ENCODE data around the gene SENP8. TPM values are rescaled to one million over a fixed set of nuclear protein-coding genes. Genes with fewer than 3 reads are reported as not detected.

SENP8 gene
- total RNA-seq, 2 experiments from 2014 or later = 0.69 to 4.6 TPM

DNA sequence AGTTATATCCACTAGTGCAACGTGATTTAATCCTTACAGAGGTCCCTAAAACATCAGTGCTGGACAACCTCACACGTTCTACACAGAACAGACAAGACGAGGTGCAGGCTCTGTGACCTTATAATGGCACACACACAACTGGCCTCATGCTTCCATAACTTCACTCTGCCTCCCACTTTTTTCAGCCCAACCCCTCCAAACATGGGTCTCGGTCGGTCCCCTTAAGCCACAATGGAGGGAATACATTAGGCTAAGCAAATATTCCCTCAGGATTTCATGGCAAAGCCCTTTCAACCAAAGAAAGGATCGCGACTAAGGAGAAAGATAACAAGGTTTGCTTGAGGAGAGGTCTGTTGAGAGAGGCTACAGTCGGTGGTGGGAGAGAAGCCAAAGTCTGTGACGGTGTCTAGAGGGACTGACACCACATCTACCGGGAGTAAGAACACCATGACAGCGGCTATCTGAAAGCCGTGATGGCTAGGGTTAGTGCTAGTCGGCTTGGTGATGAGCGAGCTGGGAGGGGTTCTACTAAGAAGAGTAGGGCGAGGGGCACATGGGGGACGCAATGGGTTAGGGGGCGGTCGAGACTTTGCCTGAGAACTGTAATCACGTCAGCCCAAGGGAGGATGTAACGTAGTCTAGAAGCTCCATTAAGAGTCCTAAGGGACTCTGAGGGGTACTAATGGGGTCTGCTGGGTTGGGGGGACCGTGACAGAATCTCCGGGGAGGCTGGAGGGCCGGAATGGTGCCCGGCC, 1.3 kb upstream of the SENP8 start:
- CTCF ChIA-PET (ENCODE audit: unreplicated experiment) = interaction anchor here (0.6 to 0.9 kb wide), 2 partner anchors 13 to 134 kb away, joined by 3 to 4 read pairs; no protein-coding TSS in a partner anchor
- TF ChIP-seq EZH2phosphoT487 (IDR thresholded peaks at IDR 0.05; ENCODE audit: borderline replicate concordance, low read depth, low read length) = no peak
- TF ChIP-seq, protein P1, sequence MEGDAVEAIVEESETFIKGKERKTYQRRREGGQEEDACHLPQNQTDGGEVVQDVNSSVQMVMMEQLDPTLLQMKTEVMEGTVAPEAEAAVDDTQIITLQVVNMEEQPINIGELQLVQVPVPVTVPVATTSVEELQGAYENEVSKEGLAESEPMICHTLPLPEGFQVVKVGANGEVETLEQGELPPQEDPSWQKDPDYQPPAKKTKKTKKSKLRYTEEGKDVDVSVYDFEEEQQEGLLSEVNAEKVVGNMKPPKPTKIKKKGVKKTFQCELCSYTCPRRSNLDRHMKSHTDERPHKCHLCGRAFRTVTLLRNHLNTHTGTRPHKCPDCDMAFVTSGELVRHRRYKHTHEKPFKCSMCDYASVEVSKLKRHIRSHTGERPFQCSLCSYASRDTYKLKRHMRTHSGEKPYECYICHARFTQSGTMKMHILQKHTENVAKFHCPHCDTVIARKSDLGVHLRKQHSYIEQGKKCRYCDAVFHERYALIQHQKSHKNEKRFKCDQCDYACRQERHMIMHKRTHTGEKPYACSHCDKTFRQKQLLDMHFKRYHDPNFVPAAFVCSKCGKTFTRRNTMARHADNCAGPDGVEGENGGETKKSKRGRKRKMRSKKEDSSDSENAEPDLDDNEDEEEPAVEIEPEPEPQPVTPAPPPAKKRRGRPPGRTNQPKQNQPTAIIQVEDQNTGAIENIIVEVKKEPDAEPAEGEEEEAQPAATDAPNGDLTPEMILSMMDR (conservative IDR thresholded peaks at IDR 0.05; ENCODE audit: low read length) = no peak
- Histone ChIP-seq H2AFZ (ENCODE audit: low read length) (peak overlapping the region; percentile 58; the same call in 1 of the 2 replicates), H3K36me3 (ENCODE audit: insufficient read depth, low read length) (no peaks in the 10 kb centered on the region), H3K79me2 (ENCODE audit: insufficient read depth, low read depth, low read length) (peaks cover 54% of the 10 kb centered on the region), H3K9me2 (ENCODE audit: insufficient read depth, low read length) (no peaks in the 10 kb centered on the region), H3K4me3 (ENCODE audit: low read depth, low read length, poor library complexity, severe bottlenecking) (peak overlapping the region; percentile 79), H3K9me3 (ENCODE audit: low read length) (no peaks in the 10 kb centered on the region), H3K4me2 (ENCODE audit: low read length) (peak overlapping the region; percentile 94), H4K20me1 (ENCODE audit: insufficient read depth, low read length) (peaks cover 16% of the 10 kb centered on the region; the same call in 1 of the 2 replicates), H3K4me1 (ENCODE audit: insufficient read depth, low read length, poor library complexity, severe bottlenecking) (peaks cover 20% of the 10 kb centered on the region), H3K27ac (ENCODE audit: low read depth, low read length, poor library complexity, severe bottlenecking) (peak overlapping the region; percentile 71)
- intact Hi-C loops (cut with micrococcal nuclease; ENCODE audit: unreplicated experiment) = loop anchor here (1.0 to 5.0 kb wide), 4 partner anchors 41 to 155 kb away; partner anchors contain the start of gene PARP6
- DNase-seq (ENCODE audit: low spot score) = peak; percentile 20
- BruUV-seq (replicated peaks) = no TSS peak
- POLR2A ChIA-PET = interaction anchor here (0.6 to 2.2 kb wide), 4 partner anchors 9 to 74 kb away, joined by 3 to 9 read pairs (median 7); no protein-coding TSS in a partner anchor

DNA sequence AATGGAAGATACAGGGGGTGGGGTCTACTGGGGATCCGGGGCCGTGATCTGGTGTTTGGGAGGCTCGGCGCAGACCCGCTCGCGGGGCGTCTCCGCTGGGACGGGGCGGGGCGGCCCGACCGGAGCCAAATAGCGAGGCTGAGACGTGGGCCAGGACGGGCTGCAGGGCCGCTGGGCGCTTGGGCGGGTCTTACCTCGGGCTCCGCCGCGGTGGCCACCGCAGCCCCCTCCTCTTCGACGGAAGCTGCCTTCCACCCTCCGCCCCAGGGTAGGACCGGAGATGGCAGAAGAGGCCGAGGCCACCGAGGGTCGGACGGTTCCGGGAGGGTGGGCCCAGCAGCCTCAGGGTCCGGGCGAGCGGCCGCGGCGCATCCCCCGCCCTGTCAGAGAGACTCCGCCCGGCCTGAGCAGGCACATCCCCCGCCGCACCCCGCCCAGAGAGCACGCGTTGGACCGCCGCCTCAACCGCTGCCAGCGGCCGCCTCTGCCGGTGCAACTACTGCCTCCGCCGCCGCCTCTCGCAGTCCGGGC, 652 bp upstream of the SENP8 start:
- intact Hi-C loops (cut with micrococcal nuclease; ENCODE audit: unreplicated experiment) = loop anchor here (1.0 to 5.0 kb wide), 4 partner anchors 41 to 155 kb away; partner anchors contain the start of gene PARP6
- Histone ChIP-seq H3K36me3 (ENCODE audit: insufficient read depth, low read length) (no peaks in the 10 kb centered on the region), H3K27ac (ENCODE audit: low read depth, low read length, poor library complexity, severe bottlenecking) (peak overlapping the region; percentile 71), H3K4me2 (ENCODE audit: low read length) (peak overlapping the region; percentile 94), H3K4me3 (ENCODE audit: low read depth, low read length, poor library complexity, severe bottlenecking) (peak overlapping the region; percentile 79), H3K9me2 (ENCODE audit: insufficient read depth, low read length) (no peaks in the 10 kb centered on the region), H3K79me2 (ENCODE audit: insufficient read depth, low read depth, low read length) (peaks cover 47% of the 10 kb centered on the region), H2AFZ (ENCODE audit: low read length) (peak overlapping the region; percentile 58; the same call in 1 of the 2 replicates), H3K4me1 (ENCODE audit: insufficient read depth, low read length, poor library complexity, severe bottlenecking) (peaks cover 20% of the 10 kb centered on the region), H3K9me3 (ENCODE audit: low read length) (no peaks in the 10 kb centered on the region), H4K20me1 (ENCODE audit: insufficient read depth, low read length) (peaks cover 16% of the 10 kb centered on the region; the same call in 1 of the 2 replicates)
- DNase-seq (ENCODE audit: low spot score) = peak; percentile 76
- ChIA-PET CTCF (ENCODE audit: unreplicated experiment) (interaction anchor here (0.9 kb wide), 1 partner anchor 13 kb away, joined by 4 read pairs; no protein-coding TSS in a partner anchor), POLR2A (interaction anchor here (0.6 to 1.6 kb wide), 6 partner anchors 8 to 80 kb away, joined by 3 to 9 read pairs (median 6); no protein-coding TSS in a partner anchor)
- TF ChIP-seq, protein P1 (conservative IDR thresholded peaks at IDR 0.05; ENCODE audit: low read length) = no peak
- no peak for TF ChIP-seq EZH2phosphoT487 (IDR thresholded peaks at IDR 0.05; ENCODE audit: borderline replicate concordance, low read depth, low read length)
- BruUV-seq (replicated peaks) = no TSS peak
